GM10248 (cell line): ENCODE measurements around the gene MAD2L2.

ENCODE experiments used
- CTCF ChIA-PET: fragments of 300-600 bp; sonication (Branson Sonifier 250); formaldehyde crosslinking; extraction: SDS; loops from one replicate; lab custom pipeline; 2021; ENCODE audit warnings: antibody characterized with exemption; lab: Yijun Ruan, JAX
- POLR2A ChIA-PET: fragments of 350-650 bp; sonication (Branson Sonifier 250); formaldehyde crosslinking; extraction: SDS; loops from one replicate; lab custom pipeline; 2020; ENCODE audit warnings: antibody characterized with exemption; lab: Yijun Ruan, JAX
- DNase-seq: peaks from one replicate; pipeline ENCODE4 v3.0.0; 2012; ENCODE audit errors: extremely low spot score
- TF ChIP-seq, protein P1 (sequence below): IDR thresholded peaks from 2 replicates; pipeline ENCODE4 v1.5.1; 2012; ENCODE audit warnings: mild to moderate bottlenecking, low read depth; ENCODE audit errors: extremely low read depth, missing control alignments, control extremely low read depth

MAD2L2 gene

DNA sequence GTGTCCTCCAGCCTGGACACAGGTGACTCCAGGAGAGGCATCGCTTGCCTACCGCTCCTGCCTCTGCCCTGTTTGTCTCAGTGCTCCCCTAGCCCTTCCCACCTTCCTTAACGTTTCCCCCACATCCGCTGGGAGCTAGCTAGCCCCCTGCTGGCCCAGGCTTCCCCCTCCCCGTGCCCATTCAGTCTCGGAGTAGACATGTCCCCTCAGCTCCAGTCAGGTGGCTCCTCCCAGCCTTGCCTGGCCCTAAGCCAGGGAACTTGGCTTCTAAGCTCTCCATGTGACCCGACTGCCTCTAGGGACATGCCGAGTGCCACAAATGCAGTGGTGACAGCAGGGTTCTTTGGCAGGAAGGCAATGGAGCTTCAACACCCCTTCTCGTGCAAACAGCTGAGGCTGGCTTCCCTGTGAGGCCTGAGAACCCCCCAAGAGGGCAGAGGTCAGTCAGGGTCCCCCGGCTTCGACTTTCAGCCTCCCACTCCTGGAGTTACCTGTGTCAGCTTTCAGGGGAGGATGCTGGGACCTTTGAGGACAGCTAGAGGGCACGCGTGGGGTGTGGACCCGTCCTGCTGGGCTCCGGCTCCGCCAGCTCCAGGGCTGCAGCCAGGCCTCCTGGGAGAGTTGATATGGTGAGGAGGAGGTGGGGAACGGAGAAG is 26.8 kb upstream of the MAD2L2 start:
- TF ChIP-seq, protein P1, sequence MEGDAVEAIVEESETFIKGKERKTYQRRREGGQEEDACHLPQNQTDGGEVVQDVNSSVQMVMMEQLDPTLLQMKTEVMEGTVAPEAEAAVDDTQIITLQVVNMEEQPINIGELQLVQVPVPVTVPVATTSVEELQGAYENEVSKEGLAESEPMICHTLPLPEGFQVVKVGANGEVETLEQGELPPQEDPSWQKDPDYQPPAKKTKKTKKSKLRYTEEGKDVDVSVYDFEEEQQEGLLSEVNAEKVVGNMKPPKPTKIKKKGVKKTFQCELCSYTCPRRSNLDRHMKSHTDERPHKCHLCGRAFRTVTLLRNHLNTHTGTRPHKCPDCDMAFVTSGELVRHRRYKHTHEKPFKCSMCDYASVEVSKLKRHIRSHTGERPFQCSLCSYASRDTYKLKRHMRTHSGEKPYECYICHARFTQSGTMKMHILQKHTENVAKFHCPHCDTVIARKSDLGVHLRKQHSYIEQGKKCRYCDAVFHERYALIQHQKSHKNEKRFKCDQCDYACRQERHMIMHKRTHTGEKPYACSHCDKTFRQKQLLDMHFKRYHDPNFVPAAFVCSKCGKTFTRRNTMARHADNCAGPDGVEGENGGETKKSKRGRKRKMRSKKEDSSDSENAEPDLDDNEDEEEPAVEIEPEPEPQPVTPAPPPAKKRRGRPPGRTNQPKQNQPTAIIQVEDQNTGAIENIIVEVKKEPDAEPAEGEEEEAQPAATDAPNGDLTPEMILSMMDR, result no peak
- ChIA-PET POLR2A (interaction anchor here (0.6 kb wide), 1 partner anchor 202 kb away, joined by 6 read pairs; no protein-coding TSS in a partner anchor), CTCF (interaction anchor here (1.2 to 2.6 kb wide), 5 partner anchors 12 to 670 kb away, joined by 3 to 12 read pairs (median 7); no protein-coding TSS in a partner anchor)
- DNase-seq, result no peak

DNA sequence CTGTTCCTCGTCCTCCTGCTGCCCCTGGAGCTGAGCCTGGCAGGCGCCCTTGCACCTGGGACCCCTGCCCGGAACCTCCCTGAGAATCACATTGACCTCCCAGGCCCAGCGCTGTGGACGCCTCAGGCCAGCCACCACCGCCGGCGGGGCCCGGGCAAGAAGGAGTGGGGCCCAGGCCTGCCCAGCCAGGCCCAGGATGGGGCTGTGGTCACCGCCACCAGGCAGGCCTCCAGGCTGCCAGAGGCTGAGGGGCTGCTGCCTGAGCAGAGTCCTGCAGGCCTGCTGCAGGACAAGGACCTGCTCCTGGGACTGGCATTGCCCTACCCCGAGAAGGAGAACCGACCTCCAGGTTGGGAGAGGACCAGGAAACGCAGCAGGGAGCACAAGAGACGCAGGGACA is 25.3 kb upstream of the MAD2L2 start:
- ChIA-PET POLR2A (no interaction called here), CTCF (interaction anchor here (1.4 to 1.9 kb wide), 2 partner anchors 9 to 56 kb away, joined by 3 to 6 read pairs; no protein-coding TSS in a partner anchor)
- DNase-seq, result no peak
- TF ChIP-seq, protein P1, result no peak

DNA sequence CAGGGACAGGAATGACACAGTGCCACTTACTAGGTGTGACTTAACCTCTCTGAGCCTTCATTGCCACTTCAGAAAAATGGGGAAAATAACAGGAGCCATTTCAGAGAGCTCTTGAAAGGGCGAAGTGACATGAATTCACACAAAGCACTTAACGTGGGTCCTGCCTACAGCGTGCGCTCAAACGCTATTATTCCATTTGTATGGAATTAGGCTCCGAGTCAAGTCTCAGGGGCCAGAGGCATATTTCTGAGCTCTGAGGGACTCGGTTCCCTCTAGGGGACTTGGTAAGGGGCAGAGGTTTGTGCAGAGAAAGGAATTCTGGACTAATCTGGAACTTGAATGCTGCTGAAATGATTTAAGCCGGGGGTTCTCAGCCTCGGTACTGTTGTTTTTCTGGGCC is 24.6 kb upstream of the MAD2L2 start:
- TF ChIP-seq, protein P1, result no peak
- CTCF ChIA-PET, result interaction anchor here (0.7 to 1.5 kb wide), 3 partner anchors 9 to 60 kb away, joined by 3 to 11 read pairs (median 3); no protein-coding TSS in a partner anchor
- POLR2A ChIA-PET, result no interaction called here
- DNase-seq, result no peak

DNA sequence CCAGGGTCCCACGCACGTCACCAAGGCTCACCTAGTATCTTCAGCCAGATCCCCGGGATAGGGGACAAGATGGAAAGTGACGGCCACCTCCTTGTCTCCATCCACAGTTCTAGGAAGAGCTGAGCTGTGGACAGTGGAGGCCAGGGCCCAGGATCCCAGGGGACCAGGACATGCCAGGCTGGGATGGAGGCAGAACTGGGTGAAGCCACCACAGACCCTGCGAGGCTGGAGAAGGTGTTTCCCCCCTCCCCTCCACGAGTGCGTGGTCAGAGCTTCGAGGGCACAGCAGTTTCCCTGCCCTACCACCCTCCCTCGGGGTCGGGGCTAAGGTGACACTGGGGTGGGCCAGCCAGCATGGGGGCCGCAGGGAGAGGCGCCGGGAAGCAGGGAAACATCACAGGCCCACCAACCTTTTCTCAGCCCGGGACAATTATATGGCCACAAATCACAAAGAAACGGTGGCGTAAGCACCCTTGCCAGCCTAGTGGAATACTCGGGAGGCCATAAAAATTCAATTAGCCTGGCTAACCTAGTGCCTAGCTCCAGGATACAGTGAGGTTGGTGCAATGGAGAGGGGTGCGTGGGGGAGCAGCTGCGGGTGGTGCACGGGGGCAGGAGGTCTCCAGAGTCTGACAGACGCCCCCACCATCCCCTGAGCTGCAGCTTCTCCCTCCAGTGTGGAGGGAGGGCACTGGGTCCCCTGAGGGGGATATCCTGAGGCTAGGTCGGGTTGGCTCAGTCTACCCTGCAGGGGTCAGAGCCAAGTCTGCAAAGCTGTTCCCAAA is 23.9 kb upstream of the MAD2L2 start:
- DNase-seq, result no peak
- CTCF ChIA-PET, result interaction anchor here (0.7 to 1.5 kb wide), 3 partner anchors 10 to 59 kb away, joined by 3 to 11 read pairs (median 3); no protein-coding TSS in a partner anchor
- POLR2A ChIA-PET, result no interaction called here
- TF ChIP-seq, protein P1, result no peak

DNA sequence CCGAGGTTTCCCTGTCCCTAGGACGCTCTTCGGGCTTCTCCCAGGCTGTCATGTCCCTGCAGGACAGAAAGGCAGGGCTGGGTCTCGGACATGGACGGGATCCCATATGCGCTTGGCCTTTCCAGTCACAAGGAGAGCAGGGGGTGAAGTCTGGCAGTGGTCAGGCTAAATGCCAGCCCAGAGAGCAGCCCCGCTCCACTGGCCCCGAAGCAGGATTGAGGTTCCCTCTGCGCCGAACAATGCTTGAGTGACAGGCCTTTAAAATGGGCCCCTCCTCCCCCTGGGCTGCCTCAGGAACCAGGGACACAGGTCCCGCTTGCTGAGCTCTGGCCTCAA is 23.2 kb upstream of the MAD2L2 start:
- TF ChIP-seq, protein P1, result no peak
- DNase-seq, result no peak
- CTCF ChIA-PET, result no interaction called here
- POLR2A ChIA-PET, result no interaction called here

DNA sequence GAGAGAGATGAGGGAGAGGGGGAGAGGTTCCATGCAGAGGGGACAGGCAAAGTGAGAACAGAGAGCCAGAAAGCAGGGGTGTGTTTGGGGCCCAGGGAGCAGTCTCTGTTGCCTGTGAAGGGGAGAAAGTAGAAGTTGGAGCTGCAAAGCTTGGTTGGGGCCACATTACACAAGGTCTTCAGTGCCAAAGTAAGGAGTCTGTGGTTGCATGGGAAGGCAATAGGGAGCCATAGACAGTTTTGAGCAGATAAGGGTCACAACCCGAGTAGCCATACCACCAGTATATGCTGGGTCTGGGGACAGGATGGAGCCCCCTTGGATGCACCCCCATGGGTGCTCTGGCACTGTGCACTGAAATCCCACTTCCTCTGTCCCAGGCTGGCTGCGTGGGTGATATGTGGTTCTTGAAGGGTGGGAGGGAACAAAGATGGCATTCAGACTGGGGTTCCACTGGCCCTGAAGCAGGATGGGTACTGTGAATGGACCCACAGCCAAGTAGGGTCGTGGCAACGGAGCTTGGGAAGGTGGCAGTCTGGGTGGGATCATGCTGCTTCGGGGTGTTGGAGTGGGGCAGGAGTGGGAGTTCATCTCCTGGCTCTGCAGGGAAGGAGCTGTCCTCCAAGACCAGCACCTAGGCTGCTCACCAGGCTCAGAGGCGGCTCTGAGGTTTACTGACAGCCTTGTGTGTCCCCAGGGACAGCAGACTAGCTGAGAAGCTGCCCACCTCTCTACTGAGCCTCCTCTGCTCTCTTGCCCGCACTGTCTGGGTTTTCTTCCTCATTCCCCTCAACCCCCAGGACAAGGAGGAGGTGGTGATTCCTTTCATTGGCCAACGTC is 22.6 kb upstream of the MAD2L2 start:
- TF ChIP-seq, protein P1, result no peak
- ChIA-PET CTCF (no interaction called here), POLR2A (no interaction called here)
- DNase-seq, result no peak
